Stimulated activated CD8-positive, alpha-beta memory T cell treated with anti-CD3 and anti-CD28 coated beads, Interleukin-7, amount 100 ng/mL, for 1 hour (primary cell): ENCODE results near the gene LRPAP1.

Experiments used
- DNase-seq, 2 donors: peaks; one replicate each; pipeline ENCODE4 v3.0.0-alpha.2; 2020; ENCODE audit warnings: low read depth in 2 of 2

Gene LRPAP1

GRCh38 chr4:3531318-3531878, 824 bp downstream of the LRPAP1 start:
- DNase-seq: no peak

DNA sequence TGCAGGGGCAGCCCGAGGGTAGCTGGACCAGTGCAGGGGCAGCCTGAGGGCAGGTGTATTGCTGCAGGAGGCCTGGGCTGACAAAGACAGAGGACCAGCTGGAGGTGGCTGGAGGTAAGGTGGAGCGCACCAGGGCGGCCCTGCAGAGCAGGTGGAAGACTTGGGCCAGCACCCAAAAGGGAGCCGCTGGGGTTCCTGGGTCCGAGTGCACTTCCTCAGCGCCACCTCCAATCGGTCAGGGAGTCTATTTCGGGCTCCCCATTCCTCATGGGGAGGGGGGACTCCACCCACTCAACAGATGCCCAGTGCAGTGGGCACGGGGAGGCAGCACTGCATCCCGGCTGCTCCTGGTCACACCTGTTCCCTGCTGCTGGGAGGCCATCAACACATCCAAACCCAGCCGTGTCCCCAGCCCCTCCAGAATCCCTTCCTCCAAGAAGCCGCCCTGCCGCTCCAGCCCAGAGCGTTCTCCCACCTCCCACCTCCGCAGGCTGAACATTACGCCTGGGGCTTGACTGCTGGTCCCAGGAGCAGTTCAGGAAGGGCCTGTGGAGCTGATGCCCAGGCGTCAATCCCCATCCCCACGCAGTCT, 1.5 kb downstream of the LRPAP1 start:
- no peak for DNase-seq

GRCh38 chr4:3530051-3530450, 2.2 kb downstream of the LRPAP1 start:
- no peak for DNase-seq

GRCh38 chr4:3529363-3529762, 2.9 kb downstream of the LRPAP1 start:
- no peak for DNase-seq

DNA sequence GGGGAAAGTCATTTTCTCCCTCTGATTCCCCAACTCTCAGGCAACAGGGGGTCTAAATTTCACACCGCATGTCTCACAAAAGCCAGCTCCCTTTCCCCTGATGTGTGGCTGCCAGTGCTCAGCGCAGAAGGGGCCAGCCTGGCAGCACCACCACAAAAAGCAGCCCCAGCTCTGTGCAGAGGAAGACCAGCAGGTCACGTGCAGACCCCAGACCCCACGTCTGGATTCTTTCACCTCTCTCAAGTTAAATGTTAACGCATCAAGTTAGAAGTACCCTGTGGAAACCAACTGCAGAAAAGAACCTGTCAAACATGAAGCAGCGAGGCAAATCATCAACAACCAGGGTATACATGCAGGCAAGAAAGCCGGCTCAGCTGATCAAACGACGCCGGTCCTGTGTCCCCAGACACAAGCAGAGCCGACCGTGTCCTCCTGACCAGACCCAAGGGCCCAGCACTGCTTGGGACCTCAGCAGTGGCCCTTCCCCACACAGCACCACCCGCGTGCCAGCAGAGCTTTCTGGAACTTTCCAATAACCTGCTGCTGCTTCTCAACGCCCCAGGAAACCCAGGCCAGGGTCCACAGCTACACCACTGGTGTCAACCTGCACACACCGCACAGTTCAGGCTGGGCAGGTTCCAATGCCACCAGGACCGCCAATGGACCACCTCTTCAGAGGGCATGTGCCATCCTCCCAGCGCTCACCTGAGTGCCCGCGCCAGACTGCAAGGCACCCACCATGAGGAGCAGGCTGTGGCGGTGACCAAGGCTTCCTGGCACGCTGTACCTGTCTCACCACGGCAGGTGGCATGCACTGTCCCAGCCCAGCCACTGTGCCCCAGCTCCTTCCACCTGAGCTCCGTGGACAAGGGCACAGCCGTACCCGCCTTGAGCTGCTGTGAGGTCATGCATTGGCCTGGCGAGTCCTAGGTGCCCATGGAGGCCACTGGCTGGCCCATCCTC, 4.0 kb downstream of the LRPAP1 start:
- no peak for DNase-seq

DNA sequence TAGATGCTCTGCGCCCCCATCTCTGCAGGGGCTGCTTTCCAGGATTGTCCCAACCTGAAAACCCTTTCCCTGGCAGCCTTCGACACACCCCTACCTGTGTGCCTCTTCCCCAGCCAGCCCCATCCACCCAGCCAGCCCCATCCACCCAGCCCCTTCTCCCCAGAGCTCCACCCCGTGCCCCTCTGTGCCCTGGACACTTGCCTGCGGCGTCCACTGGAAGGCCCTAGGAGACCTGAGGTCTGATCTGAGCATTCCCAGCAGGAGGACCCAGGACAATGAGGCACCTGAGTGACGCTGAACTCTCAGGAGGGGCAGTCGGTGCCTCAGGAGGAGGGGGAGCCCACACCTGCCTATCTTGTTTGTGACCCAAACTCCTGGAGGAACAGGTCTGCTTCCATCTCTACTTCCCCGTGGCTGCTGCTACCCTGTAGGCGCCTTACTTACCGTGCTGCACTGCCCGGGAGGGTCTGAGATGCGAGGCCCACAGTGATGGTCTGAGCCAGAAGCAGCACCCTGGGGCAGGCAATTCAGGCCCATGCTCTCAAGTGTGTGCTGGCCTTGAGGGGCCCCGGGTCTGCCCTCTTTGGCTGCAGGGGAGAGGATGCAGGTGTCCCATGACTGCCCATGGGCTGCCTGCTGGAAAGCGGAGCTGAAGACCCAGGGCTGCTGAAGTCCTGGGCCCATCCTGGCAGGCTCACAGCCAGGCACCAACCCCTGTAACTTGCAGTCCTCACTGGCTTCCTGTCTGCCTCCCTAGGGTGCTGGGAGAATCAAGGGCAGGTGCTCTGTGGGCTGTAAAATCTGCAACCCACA, 4.9 kb downstream of the LRPAP1 start:
- no peak for DNase-seq

DNA sequence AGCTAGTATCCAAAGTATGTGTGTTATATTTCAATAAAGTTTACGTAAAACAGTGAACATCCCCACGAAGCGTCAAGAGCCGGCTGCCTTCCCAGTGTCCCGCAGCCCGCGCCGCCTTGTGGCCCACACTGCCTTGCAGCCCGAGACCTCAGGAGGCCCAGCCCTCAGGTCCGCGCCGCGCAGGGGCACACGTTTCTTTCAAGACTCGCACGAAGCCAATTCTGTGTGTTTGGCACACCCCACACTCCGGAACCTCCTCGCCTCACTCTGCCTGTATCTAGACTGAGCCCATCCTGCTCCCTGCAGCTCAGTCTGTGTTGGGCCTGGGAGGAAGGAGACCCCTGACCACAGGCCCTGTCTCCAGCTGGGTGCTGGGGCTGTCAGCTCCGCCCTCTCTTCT, 5.8 kb downstream of the LRPAP1 start:
- no peak for DNase-seq

GRCh38 chr4:3525532-3526430, 6.4 kb downstream of the LRPAP1 start:
- DNase-seq: no peak

DNA sequence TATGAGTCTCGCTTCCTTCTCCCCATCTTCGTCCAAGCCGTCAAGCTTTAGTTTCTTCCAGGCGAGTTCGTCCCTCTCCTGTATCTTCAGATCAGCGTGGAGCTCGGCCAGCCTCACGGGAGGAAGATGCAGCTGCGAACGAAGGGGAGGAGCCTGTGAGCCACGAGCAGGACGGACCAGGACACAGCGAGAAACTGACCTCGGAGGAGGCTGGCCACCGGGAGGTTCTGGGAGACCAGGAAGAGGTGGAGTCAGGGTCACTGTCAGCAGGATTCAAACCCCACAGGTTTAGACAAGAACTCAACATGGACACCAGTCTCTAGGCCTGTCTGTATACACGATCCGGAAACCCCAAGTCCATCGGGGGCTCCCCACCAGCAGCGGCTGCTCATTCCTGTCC, 7.3 kb downstream of the LRPAP1 start:
- DNase-seq: no peak

- DNase-seq: no peak
Measured at GRCh38 chr4:3524349-3524748, 7.9 kb downstream of the LRPAP1 start.

DNA sequence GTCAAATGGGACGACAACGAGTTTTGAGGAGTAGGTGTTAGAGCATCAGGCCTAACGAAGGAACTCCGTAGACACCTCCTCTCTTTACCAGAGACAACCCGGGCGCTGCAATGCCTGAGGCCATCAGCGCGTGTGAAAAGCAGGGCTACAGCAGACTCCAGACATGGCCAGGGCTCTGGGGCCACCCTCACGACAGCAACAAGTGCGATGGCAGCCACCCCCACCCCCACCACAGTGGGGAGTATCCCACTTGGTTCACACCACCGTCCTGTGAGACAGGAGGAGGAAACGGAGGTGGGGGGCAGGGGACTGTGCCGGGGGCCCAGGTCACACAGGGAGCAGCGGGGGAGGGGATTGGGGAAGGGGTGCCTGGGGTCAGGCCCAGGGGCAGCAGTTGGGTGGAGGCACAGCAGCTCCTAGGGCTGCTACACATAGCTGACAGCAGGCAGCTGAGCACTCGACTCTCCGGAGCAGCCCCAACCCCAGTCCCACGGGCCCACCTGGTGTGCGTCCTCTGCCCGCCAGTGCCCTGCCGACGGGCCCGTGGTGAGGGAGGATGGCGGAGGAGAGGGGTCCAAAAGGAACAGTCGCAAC, 8.5 kb downstream of the LRPAP1 start:
- DNase-seq: no peak

DNA sequence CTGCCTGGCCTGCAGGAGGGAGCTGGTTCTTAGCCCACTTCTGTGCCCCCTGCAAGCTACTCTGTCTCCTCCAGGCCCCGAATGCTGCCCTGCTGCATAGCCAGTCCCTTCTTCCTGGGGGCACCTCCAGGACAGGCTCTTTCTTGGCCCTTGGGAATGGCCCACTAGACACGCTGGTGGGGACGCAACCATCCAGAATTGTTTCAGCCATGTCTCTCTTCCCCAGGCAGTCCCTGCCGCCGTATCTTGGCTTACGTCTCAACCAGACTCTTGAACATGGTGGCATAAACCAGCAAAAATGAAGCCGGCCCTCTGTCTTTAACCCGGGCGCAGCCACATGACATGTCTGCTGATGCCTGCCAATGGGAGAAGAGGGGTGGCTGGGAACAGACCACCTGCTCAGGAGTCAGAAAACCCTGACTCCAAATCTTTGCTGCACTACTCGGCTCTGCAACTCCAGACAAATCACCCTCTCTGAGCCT, 9.0 kb downstream of the LRPAP1 start:
- DNase-seq: no peak

GRCh38 chr4:3522651-3523050, 9.6 kb downstream of the LRPAP1 start:
- DNase-seq: no peak

- DNase-seq: no peak
Measured at GRCh38 chr4:3522326-3522640, 9.9 kb downstream of the LRPAP1 start.

- DNase-seq: no peak
Measured at GRCh38 chr4:3521621-3522325, 10.4 kb downstream of the LRPAP1 start.

- DNase-seq: no peak
Measured at GRCh38 chr4:3520796-3521600, 11.2 kb downstream of the LRPAP1 start.

DNA sequence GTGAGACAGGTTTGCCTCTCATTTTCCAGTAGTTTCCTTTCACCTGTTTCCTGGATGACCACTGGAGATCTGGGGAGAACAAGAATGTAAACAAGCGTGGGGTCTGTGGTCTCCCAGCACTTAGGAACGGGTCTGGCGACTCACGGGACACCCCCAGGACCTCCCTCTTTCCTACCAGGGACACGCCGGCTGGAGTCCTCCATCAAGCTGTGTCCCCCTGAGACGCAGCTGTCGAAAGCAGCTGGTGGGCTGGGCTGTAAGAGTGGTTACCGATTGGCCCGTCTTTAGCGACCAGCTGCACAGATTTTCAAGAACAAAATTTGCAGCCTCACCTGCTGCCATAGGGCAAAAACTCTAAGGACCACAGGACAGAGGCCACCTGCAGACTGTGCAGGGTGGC, 11.9 kb downstream of the LRPAP1 start:
- no peak for DNase-seq

- no peak for DNase-seq
Measured at GRCh38 chr4:3519468-3520264, 12.6 kb downstream of the LRPAP1 start.
